GM12874 (cell line): ENCODE measurements around the gene PIK3R6.

Experiments
- CTCF ChIP-seq: IDR thresholded peaks from 2 replicates; pipeline ENCODE4 v1.5.1; 2011; ENCODE audit warnings: low read depth, mild to moderate bottlenecking, control low read depth, low read length, moderate library complexity; ENCODE audit not compliant: insufficient read depth

The PIK3R6 gene, protein sequence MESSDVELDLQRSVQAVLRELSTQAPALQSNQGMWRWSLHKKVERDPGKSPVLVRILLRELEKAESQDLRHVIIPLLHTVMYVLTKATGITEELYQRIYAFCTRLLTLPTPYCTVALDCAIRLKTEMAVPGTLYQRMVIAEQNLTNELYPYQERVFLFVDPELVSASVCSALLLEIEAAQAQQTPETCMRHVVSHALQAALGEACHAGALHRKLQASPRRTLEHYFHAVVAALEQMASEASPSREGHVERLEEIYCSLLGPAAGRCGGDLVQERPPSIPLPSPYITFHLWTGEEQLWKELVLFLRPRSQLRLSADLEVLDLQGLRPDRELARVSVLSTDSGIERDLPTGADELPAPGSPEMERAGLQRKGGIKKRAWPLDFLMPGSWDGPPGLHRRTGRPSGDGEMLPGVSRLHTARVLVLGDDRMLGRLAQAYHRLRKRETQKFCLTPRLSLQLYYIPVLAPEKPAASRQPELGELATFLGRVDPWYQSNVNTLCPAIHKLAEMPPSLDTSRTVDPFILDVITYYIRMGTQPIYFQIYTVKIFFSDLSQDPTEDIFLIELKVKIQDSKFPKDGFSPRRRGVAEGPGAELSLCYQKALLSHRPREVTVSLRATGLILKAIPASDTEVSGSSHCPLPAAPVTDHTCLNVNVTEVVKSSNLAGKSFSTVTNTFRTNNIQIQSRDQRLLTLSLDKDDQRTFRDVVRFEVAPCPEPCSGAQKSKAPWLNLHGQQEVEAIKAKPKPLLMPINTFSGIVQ

GRCh38 chr17:8867361-8867981 lies at the start of gene PIK3R6:
Gene PIK3R6, minus strand, starts transcription at chr17:8867674. Its CDS starts 17,880 bp downstream, at chr17:8849794.
- no peak for TF ChIP-seq CTCF

GRCh38 chr17:8916466-8916865 lies 49.0 kb upstream of the PIK3R6 start:
- TF ChIP-seq CTCF = no peak

DNA sequence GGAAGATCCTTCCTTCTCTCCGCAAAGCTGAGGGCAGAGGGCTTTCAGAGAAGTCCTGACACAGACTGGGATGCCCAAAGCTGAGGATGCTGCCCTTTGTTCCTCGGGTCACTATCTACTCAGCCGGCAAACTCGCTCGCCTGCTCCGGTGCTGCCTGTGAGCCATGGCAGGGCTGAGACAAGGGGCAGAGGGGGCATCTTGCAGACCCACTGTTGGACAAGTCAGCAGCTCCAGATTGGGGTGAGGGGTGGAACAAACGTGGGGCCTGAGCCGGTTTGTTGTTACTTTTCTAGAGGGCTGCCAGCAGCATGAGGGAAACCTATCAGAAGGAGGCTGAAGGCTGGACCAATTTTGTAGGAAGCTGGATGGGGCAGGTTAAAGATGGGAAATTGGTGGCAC lies 47.1 kb upstream of the PIK3R6 start:
- no peak for TF ChIP-seq CTCF

- TF ChIP-seq CTCF = no peak
Measured at GRCh38 chr17:8913879-8914278, 46.4 kb upstream of the PIK3R6 start.

DNA sequence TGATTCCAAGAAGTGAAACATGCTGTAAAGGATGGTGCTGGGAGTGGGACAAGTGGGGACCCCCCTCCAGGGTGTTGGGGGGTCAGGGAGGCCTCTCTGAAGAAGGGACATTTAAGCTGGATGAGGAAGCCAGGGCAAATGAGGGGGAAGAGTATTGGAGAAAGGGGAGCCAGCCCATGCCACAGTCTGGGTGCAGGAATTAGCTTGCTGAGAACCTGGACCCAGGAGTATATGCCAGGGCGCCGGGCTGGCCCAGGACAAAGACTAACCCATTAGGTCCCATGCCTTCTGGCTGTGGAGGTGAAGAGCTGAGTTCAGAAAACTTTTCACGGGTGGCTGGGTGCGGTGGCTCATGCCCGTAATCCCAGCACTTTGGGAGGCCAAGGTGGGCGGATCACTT lies 45.6 kb upstream of the PIK3R6 start:
- TF ChIP-seq CTCF = no peak

DNA sequence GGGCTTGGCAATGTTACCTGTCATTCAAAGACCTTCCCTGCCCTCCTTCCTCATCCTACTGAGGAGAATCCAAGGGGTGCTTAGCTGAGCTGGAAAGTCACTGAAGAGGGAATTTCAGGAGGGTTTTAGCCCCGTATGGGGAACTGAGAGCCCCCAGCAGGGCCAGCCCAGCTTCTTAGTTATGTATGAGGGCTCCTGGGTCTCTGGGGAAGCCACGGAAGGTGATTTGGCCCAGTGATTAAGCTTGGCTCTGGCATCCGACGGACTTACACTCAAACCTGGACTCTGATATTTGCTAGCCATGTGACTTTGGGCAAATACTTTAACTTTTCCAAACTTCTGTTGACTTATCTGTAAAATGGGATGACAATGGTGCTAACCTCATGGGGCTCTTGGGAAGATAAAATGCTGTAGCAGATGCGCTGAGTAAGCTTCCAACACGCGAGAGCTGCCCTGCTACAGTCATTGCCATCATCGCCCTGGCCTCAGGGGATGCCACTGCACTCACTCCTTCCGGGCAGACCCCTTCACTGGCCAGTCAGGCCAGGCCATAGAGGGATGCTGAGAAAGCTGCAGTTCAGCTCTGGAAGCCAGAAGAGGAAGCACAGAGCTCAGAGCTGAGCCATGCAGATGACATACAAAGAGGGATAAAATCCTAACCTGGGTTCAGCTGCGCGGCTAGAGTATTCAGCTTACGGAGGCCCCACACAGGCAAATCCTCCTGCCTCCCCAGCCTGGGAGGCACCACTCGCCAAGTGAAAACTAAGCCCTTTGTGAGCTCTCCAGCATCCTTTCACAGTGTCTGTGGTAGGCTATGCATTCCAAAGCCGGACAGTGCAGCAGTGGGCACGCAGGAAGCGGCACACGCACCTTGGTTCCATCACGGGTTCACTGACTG lies 44.9 kb upstream of the PIK3R6 start:
- TF ChIP-seq CTCF = no peak
